ENCODE measurements around the gene ANKRD17.

The ANKRD17 gene

DNA sequence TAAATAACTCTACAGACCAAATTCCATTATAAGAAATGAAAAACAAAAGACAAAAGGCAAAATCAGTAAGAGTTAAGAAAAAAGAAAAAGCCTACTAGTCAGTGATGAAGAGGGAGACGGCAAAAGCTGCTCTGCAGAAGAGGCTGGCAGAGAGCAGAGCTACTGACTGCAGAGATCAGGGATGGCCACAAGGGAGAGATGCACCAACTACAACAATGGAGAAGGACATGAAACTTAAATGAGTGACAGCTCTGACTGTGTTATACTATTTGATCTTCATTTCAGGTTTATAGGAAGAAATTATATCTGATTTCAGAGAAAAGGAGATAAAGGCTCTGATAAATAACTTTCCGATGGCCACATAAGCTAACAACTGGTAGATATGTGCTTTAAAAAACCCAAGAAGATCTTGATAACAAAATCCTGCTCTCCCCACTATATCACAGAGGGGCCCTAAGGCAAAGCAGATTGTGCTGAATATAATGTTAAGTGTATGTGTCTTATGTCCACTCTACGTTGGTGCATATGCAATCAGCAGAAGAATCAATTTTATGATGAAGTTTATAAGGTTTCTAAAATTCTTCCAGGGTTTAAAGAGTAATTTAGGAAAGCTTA is 130.7 kb downstream of the ANKRD17 start:
- no peak for DNase-seq (ENCODE audit: low spot score)

DNA sequence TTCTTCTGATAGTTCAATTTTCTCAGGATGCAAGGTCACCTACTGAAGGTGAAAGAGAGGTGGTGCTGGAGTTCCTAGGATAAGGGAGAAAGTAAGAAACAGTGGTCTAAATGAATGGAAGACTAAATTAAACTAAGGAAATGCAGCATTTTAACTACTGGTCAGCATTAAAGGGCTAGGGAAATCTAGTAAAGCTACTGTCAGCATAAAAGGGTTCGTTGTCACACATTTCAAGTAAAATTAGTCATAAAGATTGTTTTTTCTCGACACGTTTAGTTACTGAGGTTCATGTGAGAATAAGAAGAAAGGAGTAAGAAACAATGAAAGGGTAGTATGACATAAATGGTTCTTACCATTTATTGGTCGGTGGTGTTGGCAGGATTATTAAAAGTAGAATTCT is 149.1 kb downstream of the ANKRD17 start:
- no peak for DNase-seq (ENCODE audit: low spot score)

DNA sequence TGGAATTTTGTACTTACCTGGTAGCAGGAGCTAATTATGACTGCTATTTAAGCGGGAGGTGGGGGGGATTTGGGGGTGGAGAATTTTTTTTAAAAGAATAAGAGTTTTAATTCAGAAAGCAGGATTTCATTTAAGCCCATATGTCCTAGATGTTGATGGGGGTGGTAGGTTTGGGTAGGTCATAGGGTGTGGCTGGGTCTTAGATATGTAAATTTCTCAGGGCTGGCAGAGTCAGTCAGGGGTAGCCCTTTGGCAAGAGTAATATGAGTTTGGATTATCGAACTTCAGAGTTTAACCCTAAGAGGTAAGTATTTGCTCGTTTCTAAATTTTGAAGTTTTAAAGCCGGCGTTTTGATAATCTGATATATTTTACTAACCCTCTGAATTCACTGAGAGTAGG is 153.9 kb downstream of the ANKRD17 start:
- no peak for DNase-seq (ENCODE audit: low spot score)

- no peak for DNase-seq (ENCODE audit: low spot score)
Observed at GRCh38 chr4:73103799-73104503, 154.6 kb downstream of the ANKRD17 start.

DNA sequence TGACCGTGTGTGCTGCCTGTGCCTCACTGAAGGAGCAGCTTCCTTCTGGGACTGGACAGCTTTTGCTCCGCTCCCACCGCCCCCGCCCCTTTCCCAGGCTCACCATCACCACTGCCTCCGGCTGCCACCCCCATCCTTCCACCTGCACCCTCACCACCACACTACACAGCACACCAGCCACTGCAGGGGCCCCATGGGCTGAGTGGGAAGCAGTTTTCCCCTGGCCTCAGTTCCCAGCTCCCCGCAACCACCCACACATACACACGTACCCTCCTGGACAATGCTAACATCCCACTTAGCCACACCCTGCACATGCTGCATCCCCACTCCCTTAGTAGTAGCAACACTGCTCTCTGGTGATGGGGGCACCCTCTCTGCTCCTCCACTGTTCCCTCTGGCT is 159.5 kb downstream of the ANKRD17 start:
- no peak for DNase-seq (ENCODE audit: low spot score)

DNA sequence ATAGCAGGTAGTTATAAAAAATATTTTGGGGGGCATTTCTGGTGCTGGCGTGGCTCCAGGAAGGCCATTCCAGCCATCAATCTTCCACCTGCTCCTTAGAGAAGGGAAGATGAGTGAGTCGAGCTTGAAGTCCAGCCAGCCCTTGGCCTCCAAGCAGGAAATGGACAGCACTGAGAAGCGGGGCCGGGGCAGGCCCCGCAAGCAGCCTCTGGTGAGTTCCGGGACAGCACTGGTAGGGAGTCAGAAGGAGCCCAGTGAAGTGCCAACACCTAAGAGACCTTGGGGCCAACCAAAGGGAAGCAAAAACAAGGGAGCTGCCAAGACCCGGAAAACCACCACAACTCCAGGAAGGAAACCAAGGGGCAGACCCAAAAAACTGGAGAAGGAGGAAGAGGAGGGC is 159.9 kb downstream of the ANKRD17 start:
- no peak for DNase-seq (ENCODE audit: low spot score)

- no peak for DNase-seq (ENCODE audit: low spot score)
Observed at GRCh38 chr4:73098016-73098415, 160.6 kb downstream of the ANKRD17 start.

- no peak for DNase-seq (ENCODE audit: low spot score)
Observed at GRCh38 chr4:73092868-73093267, 165.7 kb downstream of the ANKRD17 start.

- no peak for DNase-seq (ENCODE audit: low spot score)
Observed at GRCh38 chr4:73090738-73091137, 167.9 kb downstream of the ANKRD17 start.

DNA sequence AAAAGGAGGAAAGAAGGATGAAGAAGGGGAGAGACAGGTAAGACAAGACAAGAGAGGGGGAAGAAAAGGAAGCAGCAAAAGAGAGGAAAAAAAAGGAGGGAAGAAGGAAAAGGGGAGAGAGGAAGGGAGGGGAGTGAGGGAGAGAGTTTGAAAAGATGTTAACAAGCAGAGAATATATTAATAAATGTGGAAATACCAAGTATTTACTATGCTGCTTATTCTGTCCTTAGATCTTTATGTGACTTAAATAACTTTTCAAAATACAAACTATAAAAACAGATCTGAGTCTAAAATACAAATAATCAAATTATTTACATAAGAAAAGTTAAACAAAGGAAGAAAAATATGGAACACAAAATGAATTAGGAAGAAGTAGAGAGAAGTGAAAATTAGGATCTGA is 170.7 kb downstream of the ANKRD17 start:
- DNase-seq (ENCODE audit: low spot score), result no peak

GRCh38 chr4:73086095-73086868 is 172.3 kb downstream of the ANKRD17 start:
- no peak for DNase-seq (ENCODE audit: low spot score)

DNA sequence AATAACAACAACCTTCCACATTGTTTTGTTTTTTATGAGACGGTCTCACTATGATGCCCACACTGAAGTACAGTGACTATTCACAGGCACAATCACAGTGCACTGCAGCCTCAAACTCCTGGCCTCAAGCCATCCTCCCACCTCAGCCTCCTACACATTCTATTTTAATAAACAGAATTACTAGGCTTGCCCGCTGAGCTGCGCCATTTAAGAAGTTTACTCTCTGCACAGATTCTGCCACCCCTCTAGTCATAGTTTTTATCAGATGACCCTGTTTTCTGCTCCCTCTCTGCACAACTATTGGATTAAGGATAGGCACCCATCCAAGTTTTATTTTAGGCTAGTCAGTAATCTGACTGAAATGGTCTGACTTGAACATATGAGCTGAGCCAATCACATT is 177.8 kb downstream of the ANKRD17 start:
- no peak for DNase-seq (ENCODE audit: low spot score)

- no peak for DNase-seq (ENCODE audit: low spot score)
Observed at GRCh38 chr4:73075832-73076231, 182.8 kb downstream of the ANKRD17 start.

DNA sequence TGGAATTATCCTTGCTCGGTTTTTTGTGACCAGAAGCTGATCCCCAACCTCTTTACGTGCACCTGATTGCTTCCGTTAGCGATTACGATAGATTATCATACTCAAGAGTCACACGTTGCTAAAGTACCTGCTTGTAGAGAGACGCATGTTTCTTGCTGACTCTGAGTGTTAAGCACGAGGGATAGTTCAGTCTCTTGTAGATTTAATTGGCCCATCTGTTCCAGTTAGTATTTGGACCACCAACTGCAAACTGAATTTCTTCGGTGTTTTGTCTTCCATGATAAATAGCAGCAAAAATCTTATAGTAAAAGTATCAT is 188.6 kb downstream of the ANKRD17 start:
- no peak for DNase-seq (ENCODE audit: low spot score)

DNA sequence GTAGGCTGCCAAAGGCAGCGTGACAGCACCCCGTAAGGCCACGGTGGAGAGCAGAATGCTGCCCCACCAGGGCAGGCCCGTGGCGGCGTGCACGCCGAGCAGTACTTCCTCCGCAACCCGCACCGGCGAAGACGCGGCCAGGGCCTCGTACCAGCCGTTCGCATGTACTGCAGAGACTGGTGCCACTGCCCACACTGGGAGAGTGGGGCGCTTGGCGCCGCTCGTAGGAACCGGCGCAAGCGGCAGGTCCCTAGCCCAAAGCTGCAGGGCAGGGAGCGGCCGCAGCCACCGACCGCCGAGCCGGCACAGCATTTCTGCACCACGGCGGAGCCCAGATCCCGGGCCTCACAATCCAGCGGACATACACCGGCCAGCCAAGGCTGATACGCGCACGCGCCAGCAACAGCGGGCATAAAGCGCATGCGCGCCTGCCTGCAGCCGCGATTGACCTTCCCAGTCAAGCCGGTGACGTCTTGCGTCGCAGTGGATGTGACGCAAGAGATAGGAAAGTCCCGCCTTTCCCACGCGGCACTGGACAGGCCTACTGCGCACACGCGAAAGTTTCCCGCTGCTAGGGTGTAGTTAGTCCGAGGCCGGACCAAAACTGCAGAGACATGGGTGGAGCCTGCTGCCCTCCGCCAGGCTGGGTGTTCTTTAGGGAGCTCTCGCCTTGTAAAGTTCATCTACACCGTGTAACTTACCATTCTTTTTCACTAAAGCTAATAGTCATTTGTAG is 189.1 kb downstream of the ANKRD17 start, which contains the start of gene COX18:
Gene COX18 (minus strand): TSS at position 379 of the 736 bp plus-strand sequence. CDS start 67 bp downstream, at position 312.
- DNase-seq (ENCODE audit: low spot score), result peak; percentile 97

- no peak for DNase-seq (ENCODE audit: low spot score)
Observed at GRCh38 chr4:73068491-73069337, 189.9 kb downstream of the ANKRD17 start.

GRCh38 chr4:73067971-73068394 is 190.6 kb downstream of the ANKRD17 start:
- no peak for DNase-seq (ENCODE audit: low spot score)

DNA sequence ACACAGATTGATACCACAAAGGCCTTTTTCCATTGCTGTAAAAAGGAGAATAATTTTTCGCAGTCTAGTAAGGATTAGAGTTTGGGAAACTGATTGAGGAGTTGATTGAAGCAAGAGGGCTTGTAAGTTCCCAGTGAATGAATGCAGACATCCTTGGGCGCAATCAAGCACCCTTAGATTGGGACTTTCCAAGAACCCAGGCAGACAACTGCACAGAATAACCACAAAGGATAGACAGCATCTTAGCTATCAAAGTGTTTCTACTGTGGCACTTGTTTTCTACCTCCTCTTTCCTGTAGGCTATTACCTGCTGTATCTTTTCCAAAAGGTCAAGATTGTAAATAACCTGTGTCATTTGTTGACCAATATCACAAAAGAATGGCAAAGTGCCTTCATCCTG is 191.7 kb downstream of the ANKRD17 start:
- no peak for DNase-seq (ENCODE audit: low spot score)

GRCh38 chr4:73066445-73066844 is 192.2 kb downstream of the ANKRD17 start:
- DNase-seq (ENCODE audit: low spot score), result no peak

GRCh38 chr4:73064536-73064935 is 194.1 kb downstream of the ANKRD17 start:
- DNase-seq (ENCODE audit: low spot score), result no peak

- no peak for DNase-seq (ENCODE audit: low spot score)
Observed at GRCh38 chr4:73055241-73055897, 203.2 kb downstream of the ANKRD17 start.

Measured in ecto neural progenitor cell (in vitro differentiated cells).